ENCODE results near the gene DOCK4.

Gene DOCK4

GRCh38 chr7:111752022-111752582, 454.1 kb downstream of the DOCK4 start:
- peak in 4 of 5 donors; percentile 31 to 45 (median 40) for DNase-seq

DNA sequence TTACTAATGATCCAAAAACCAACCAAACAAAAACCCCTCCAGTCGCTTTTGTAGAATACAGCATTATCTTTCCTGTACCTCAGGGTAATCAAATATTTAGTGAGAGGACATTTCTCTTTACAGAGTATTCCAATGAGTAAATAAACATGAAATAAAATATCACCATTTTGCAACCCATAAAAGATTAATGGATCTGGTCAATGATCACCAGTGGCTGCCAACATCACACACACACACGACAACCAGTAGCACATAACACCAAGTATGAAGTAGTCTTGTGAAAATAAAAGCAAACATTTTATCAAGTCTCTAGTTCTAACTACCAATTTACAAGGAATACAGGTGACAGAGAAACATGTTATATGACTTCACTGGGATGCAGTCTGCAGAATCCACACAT, 455.3 kb downstream of the DOCK4 start:
- DNase-seq: no peak

- no peak for DNase-seq
These were observed 456.0 kb downstream of the DOCK4 start for GRCh38 chr7:111750228-111750627.

DNA sequence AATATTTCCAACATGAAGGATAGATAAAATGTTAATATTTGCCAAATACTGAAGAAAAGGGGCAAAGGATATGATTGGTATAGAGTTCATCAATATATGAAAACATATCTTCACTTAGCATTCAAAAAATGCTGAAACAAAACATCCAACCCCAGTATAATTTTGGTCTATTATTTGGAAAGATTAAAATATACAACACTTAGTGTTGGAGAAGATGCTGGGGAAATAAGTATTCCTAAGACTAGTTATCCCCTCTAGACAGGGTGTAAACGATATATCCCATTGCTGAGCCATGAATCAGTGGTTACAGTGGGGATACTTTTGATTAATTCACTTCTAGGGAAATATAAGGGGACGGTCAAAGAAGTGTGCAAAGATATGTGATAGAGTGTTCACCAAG, 456.6 kb downstream of the DOCK4 start:
- DNase-seq: no peak

DNA sequence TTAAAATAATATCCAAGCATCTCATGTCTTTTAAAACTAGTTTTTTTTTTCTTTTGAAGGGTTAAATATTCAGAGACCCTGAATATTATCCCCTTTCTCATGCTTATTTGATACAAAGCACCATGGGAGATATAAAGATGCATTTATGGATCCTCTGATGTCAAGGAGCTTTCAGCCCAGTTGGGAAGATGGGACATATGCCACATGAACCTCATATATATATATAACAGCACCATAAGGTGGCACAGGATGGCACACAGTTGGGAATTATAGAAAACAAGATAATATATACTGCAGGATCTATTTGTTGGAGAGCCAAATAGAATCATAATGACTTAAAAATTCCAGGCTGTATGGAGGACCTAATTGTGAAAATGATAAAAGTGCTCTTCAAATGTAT, 458.5 kb downstream of the DOCK4 start:
- no peak for DNase-seq

DNA sequence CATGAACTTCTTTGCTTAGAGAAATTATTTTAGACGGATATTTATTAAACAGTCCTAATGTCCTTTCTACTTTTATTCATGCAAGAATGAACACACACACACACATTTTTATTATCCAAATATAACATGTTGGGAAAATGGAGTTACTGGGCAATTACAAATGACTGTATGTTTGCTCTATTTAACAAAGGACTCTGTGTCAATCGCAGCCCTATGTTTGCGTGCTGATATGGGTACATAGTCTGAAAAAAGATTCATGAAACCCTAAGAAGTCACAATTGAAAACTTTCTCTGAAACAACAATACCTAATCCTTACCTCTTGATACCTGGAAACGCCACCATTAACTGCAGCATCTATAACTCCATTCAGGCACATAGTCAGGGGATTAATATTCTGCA, 459.2 kb downstream of the DOCK4 start:
- no peak for DNase-seq

DNA sequence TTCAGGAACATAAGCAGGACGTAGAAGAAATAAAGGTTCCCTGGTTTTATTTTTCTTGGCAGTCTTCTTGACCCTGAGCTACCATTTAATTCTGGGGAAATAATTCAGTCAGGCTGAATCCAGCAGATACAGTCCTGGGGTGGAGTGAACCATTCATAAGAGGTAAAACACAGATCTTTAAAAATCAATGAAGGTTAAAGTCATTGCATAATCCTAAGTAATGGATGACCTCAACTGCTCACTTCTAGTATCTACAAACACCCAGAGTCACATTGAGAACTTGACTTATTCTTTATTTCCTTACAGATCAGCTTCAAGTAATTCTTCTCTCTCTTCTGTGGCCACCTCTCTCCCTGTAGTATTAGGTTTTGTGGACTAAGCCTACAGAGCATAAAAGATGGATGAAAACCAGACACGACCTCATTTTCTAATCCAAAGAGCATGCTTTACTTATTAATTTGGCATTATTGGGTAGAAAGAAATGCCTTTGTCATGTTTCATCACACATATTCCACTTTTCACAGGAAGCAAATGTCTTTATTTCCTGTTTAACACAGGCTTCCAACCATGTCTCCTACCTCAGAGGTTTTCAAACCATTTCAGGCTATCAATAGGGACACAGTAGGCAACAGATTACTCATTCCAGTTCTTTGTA, 461.6 kb downstream of the DOCK4 start:
- DNase-seq: no peak

- DNase-seq: no peak
These were observed 462.9 kb downstream of the DOCK4 start for GRCh38 chr7:111743244-111743847.

GRCh38 chr7:111741811-111742240, 464.4 kb downstream of the DOCK4 start:
- peak in 3 of 5 donors; percentile 17 to 38 (median 28) for DNase-seq

DNA sequence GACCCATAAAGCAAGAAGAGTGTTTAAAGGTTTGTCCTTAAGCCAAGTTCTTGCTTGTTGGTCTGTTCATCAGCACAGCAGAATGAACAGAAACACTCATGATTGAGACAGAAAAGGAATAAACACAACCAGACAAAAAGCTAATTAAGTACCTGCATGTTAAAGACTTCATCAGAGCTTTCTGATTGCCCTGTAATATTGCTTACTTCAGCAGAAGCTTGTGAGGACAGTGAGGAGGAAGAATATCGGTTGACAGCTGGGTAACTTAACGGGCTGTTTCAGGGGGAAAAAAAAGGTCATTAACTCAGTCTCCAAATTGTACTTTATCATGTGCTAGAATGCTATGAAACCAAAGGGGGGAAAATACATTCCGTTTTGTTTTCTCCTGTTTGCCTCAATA, 465.3 kb downstream of the DOCK4 start:
- DNase-seq: no peak

GRCh38 chr7:111736552-111736874, 469.7 kb downstream of the DOCK4 start:
- no peak for DNase-seq

GRCh38 chr7:111735661-111736551, 470.3 kb downstream of the DOCK4 start:
- peak in 4 of 5 donors; percentile 22 to 51 (median 43) for DNase-seq

DNA sequence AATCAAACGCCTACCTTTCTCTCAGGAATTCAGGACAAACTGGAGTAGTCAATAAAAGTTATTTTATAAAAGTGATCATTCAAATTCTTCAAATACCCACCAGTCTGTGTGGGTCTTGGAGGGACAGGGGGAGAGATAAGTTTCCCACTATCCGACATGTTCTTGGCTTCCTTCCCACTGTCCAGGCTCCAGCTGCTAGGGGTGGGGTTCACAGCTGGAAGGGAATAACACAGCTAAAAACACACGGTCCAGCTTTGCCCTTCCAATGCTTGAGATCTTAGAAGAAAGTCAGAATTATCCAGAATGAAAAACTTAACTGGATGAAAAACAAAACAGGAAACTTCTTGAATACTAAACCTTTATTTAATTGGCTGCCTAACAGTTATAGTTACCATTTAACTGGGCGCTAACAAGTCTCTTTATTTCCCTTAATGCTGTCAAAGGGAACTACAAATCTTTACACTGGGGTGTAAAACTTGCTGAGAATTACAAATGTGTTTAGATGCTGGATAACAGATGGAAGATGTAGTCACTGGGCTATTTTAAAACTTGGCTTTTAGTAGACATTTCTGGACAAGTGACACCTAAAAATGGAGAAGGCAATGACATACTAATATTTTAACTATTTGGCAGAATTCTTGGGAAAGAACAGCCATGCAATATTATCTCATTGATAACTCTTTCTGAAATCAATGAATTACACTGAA, 471.1 kb downstream of the DOCK4 start:
- DNase-seq: no peak

DNA sequence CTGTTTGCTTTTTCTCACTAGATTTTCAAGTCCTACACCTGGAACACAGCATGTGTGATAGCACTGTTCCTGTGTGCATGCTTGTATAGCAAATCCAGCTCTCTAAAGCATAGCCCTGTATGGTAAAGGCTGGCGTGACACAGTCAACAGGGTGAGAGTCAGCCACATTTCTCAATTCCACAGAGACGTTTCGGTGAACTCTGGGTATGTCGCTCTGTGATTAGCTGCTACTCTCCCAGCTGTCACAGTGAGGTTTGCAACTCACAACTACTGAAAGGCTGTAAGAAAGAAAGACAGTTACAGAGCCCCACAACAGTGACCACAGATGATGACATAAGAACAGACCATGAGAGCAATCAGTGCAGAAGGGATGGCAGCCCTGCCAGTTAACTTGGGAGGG, 473.3 kb downstream of the DOCK4 start:
- DNase-seq: no peak

- no peak for DNase-seq
These were observed 475.5 kb downstream of the DOCK4 start for GRCh38 chr7:111730476-111731300.

GRCh38 chr7:111730057-111730456, 476.1 kb downstream of the DOCK4 start:
- no peak for DNase-seq

GRCh38 chr7:111729483-111729882, 476.7 kb downstream of the DOCK4 start:
- no peak for DNase-seq

GRCh38 chr7:111728635-111728995, 477.6 kb downstream of the DOCK4 start:
- no peak for DNase-seq

DNA sequence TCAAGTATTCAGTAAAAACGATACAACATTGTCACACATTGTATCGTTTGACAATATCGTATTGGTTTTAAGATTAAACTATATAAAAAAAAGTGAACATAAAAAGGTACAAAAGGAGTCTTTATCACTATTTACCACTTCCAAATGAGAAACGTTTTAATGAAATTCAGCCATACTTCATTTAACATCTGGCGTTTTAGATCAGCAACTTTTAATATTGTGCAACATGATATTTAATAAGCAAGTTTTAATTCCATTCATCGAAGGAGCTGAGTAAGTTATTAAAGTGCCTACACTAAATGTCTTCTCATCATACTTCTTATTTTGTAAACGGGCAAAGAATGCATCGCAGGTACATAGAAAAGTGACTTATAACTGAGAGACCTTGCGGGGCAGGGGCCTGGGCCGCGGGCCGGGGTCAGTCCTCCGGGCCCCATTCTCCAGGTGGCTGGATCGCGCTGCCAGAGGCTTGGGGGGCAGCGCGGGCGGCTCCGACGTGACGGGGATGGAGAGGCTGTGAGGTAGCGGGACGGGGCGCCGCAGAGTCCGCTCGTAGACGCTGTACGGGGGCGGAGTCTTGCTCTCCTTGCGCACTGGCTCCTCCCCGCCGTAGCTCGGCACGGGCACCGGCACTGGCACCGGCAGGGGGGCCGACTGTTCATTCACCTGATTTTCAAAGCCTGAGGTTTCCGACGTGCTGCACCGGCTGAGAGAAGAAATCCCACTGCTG, 478.1 kb downstream of the DOCK4 start:
- DNase-seq: no peak

- no peak for DNase-seq
These were observed 487.3 kb downstream of the DOCK4 start for GRCh38 chr7:111718886-111719285.

- DNase-seq: no peak
These were observed 494.7 kb downstream of the DOCK4 start for GRCh38 chr7:111711426-111712065.

All from T-helper 1 cell (primary cell).